ENCODE results near the gene LMAN2L. TPM values are rescaled to one million over a fixed set of nuclear protein-coding genes. Genes with fewer than 3 reads are reported as not detected.
A peak's percentile ranks its signal among the peaks of the same experiment; 100 is the strongest.

Gene LMAN2L
- total RNA-seq, 1 experiment from 2014 or later = 17.6 TPM

DNA sequence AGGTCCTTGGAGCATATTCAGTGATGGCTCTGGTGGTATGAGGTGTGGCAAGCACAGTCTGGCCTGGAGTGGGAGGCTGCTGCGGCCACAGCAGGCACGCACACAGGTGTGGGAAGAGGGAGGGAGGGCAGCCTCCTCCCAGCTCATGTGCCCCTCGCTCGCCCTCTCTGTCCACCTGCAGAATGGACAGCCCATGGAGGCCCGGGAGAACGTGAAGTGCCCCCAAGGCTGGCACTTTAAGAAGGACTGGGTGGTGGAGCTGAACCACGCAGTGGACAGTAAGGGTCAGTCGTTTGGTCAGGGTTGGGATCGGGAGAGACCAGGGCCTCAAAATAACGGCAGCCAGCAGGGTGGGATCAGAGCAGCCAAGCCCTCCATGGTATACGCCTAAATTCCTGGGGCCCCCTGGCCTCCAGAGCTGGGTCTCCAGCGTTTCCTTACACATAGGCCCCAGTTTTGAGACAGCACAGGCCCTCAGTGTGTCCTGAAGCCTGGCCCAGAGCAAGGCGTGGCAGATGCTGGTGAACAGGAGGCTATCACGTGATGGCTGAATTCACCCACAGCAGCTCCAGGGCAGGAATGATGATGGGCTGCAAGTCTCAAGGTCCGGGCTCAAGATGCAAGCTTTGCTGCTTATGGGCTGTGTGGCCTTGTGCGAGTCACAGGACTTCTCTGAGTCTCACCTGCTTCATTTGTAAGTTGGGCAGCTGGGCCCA, 49.4 kb downstream of the LMAN2L start:
- no peak overlapping the region for H3K4me2 ChIP-seq (ENCODE audit: insufficient read depth, insufficient read length, low read length)
- H3K9me3 Mint-ChIP-seq = no peaks in the 10 kb centered on the region; a peak in 1 of 5 replicates
- peak overlapping the region in 1 of 3 experiments; percentile 40; a peak in 1 of 7 replicates for H3K27ac Mint-ChIP-seq

More for the DNA sequence above, 49.4 kb downstream of the LMAN2L start:
- Histone ChIP-seq H4K91ac (ENCODE audit: insufficient read length, low read depth, low read length) (no peak overlapping the region), H3K23me2 (ENCODE audit: insufficient read length, low read depth, low read length, poor library complexity, severe bottlenecking) (no peaks in the 10 kb centered on the region), H3K18ac (ENCODE audit: insufficient read length, low read depth, low read length) (no peak overlapping the region), H3K23ac (ENCODE audit: insufficient read length, low read depth, low read length) (no peak overlapping the region), H2BK15ac (ENCODE audit: low read depth, low read length) (no peak overlapping the region), H3K9me3 (ENCODE audit: control insufficient read depth, low read depth, low read length) (no peaks in the 10 kb centered on the region), H3K79me2 (ENCODE audit: insufficient read depth, low read length) (no peaks in the 10 kb centered on the region), H3K27me3 (ENCODE audit: insufficient read depth, low read length) (no peaks in the 10 kb centered on the region), H3K14ac (ENCODE audit: insufficient read depth, low read length) (no peak overlapping the region), H3K27ac (ENCODE audit: insufficient read length, low read depth, low read length) (no peak overlapping the region), H3K4me1 (ENCODE audit: insufficient read depth, low read length) (no peaks in the 10 kb centered on the region), H2BK120ac (ENCODE audit: low read depth, low read length, poor library complexity, severe bottlenecking) (no peak overlapping the region), H3K79me1 (ENCODE audit: insufficient read depth, low read depth, low read length, poor library complexity, severe bottlenecking) (no peaks in the 10 kb centered on the region), H2BK20ac (ENCODE audit: low read depth, low read length, poor library complexity, severe bottlenecking) (no peak overlapping the region), H4K8ac (replicated peaks; ENCODE audit: insufficient read length, low read depth, low read length) (no peak overlapping the region), H2BK12ac (ENCODE audit: insufficient read length, low read depth, low read length) (no peak overlapping the region), H3K9ac (ENCODE audit: extremely low read depth, insufficient read length, low read length) (no peak overlapping the region), H2AFZ (ENCODE audit: low read length) (no peak overlapping the region), H3T11ph (ENCODE audit: low read length) (no peak overlapping the region), H2BK5ac (ENCODE audit: insufficient read length, low read length) (no peak overlapping the region), H4K5ac (ENCODE audit: insufficient read length, low read depth, low read length) (no peak overlapping the region), H4K20me1 (ENCODE audit: control insufficient read depth, insufficient read depth, insufficient read length) (no peaks in the 10 kb centered on the region), H3K56ac (ENCODE audit: insufficient read length, low read depth, low read length) (no peak overlapping the region), H2AK5ac (ENCODE audit: insufficient read length, low read length) (no peak overlapping the region), H3K4ac (ENCODE audit: low read depth, low read length) (no peak overlapping the region)
- WGBS (ENCODE audit: extremely low coverage, insufficient read length, low lambda C conversion rate) = no CpG with 5 or more reads among the region's 16 CpGs
- no peak for DNase-seq
- TF ChIP-seq, protein P1, sequence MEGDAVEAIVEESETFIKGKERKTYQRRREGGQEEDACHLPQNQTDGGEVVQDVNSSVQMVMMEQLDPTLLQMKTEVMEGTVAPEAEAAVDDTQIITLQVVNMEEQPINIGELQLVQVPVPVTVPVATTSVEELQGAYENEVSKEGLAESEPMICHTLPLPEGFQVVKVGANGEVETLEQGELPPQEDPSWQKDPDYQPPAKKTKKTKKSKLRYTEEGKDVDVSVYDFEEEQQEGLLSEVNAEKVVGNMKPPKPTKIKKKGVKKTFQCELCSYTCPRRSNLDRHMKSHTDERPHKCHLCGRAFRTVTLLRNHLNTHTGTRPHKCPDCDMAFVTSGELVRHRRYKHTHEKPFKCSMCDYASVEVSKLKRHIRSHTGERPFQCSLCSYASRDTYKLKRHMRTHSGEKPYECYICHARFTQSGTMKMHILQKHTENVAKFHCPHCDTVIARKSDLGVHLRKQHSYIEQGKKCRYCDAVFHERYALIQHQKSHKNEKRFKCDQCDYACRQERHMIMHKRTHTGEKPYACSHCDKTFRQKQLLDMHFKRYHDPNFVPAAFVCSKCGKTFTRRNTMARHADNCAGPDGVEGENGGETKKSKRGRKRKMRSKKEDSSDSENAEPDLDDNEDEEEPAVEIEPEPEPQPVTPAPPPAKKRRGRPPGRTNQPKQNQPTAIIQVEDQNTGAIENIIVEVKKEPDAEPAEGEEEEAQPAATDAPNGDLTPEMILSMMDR (conservative IDR thresholded peaks at IDR 0.05) = no peak
- H3K4me3 Mint-ChIP-seq = no peak overlapping the region
- no peaks in the 10 kb centered on the region; the same call in 1 of the 2 replicates for H3K27me3 Mint-ChIP-seq (ENCODE audit: low read depth)
- H3K36me3 Mint-ChIP-seq (ENCODE audit: insufficient read depth in 1 of 3, low read depth in 3 of 3) = no peaks in the 10 kb centered on the region
- peaks cover 2 to 8% of the 10 kb centered on the region in 2 experiments; a peak in 3 of 4 replicates for H3K4me1 Mint-ChIP-seq

Measured in H9 (cell line).